ENCODE results near the gene RBM33. TPM values are rescaled to one million over a fixed set of nuclear protein-coding genes. Genes with fewer than 3 reads are reported as not detected.

The RBM33 gene
- total and polyA plus RNA-seq, 2 of the 4 experiments (the other 2 are of a cell fraction), result 7.3 to 10.8 TPM

DNA sequence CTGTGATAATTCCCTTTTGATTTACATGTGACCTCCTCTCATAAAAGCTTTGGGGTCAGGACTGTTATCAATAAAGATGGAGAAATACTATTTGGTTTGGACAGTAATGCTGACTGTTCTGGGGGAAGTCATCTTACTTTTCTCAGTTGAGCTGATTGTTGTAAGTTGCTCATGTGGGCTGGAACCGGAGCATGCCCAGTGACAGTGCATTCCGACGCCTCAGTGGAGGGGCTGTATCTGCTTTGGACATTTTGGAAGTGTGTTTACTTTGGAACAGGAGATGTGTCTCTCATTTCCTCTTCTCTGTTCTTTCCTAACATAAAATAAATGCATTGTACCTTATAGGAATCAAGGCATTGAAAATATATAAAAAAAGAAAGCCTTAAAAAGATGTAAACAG lies 30.1 kb downstream of the RBM33 start:
- peaks cover 4% of the 10 kb centered on the region for H3K4me1 ChIP-seq (ENCODE audit: control insufficient read depth, insufficient read depth, low read length)

More for the DNA sequence above, 30.1 kb downstream of the RBM33 start:
- no peak overlapping the region for H3K9ac ChIP-seq (ENCODE audit: low read depth, low read length)
- no CpG with 5 or more reads among the region's 3 CpGs for WGBS, 2 experiments (ENCODE audit: extremely low coverage in 2 of 2, insufficient read length in 1 of 2)
- CTCF ChIA-PET, result no interaction called here
- no peak overlapping the region for H3K27ac ChIP-seq (ENCODE audit: insufficient read depth, low read length)
- no peak overlapping the region for H4K8ac ChIP-seq (ENCODE audit: low read depth in 2 of 2, low read length in 2 of 2)
- peaks cover 28 to 57% of the 10 kb centered on the region in 2 experiments for H3K79me1 ChIP-seq (ENCODE audit: low read depth in 1 of 2, low read length in 2 of 2)
- no TSS peak for BruUV-seq (replicated peaks)
- ATAC-seq (ENCODE audit: low read depth) (no peak), DNase-seq (no peak)
- no peak overlapping the region for H3K18ac ChIP-seq (ENCODE audit: low read depth, low read length)
- H3K4me2 ChIP-seq (ENCODE audit: low read depth, low read length), result no peak overlapping the region
- H3K56ac ChIP-seq (ENCODE audit: extremely low read depth, insufficient read depth, low read length), result no peak overlapping the region
- TF ChIP-seq NFE2L2 (IDR thresholded peaks at IDR 0.05; ENCODE audit: low read depth, low read length) (no peak), BHLHE40 (IDR thresholded peaks at IDR 0.05; ENCODE audit: low read depth, low read length) (no peak), MAFK (IDR thresholded peaks at IDR 0.05; ENCODE audit: low read depth, low read length) (no peak)
- TF ChIP-seq, protein P1, sequence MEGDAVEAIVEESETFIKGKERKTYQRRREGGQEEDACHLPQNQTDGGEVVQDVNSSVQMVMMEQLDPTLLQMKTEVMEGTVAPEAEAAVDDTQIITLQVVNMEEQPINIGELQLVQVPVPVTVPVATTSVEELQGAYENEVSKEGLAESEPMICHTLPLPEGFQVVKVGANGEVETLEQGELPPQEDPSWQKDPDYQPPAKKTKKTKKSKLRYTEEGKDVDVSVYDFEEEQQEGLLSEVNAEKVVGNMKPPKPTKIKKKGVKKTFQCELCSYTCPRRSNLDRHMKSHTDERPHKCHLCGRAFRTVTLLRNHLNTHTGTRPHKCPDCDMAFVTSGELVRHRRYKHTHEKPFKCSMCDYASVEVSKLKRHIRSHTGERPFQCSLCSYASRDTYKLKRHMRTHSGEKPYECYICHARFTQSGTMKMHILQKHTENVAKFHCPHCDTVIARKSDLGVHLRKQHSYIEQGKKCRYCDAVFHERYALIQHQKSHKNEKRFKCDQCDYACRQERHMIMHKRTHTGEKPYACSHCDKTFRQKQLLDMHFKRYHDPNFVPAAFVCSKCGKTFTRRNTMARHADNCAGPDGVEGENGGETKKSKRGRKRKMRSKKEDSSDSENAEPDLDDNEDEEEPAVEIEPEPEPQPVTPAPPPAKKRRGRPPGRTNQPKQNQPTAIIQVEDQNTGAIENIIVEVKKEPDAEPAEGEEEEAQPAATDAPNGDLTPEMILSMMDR (conservative IDR thresholded peaks at IDR 0.05; ENCODE audit: low read depth, low read length), result no peak
- H4K5ac ChIP-seq (ENCODE audit: low read depth, low read length), result no peak overlapping the region
- POLR2A ChIA-PET (ENCODE audit: unreplicated experiment), result no interaction called here
- H2BK120ac ChIP-seq (ENCODE audit: low read depth, low read length), result no peak overlapping the region
- H2BK15ac ChIP-seq (ENCODE audit: low read depth, low read length), result no peak overlapping the region
- no peak overlapping the region for H2BK5ac ChIP-seq (ENCODE audit: low read depth, low read length, poor library complexity, severe bottlenecking)
- H3K36me3 ChIP-seq (ENCODE audit: control insufficient read depth, insufficient read depth, low read length), result peaks cover 7% of the 10 kb centered on the region
- H3K27me3 ChIP-seq (ENCODE audit: control insufficient read depth, insufficient read depth, low read length), result no peaks in the 10 kb centered on the region
- H3K9me1 ChIP-seq (ENCODE audit: insufficient read depth, low read length), result peaks cover 7% of the 10 kb centered on the region; the same call in 1 of the 2 replicates
- H4K91ac ChIP-seq (ENCODE audit: insufficient read depth, low read depth, low read length), result no peak overlapping the region
- H2AK9ac ChIP-seq (replicated peaks; ENCODE audit: low read depth, low read length, poor library complexity), result no peak overlapping the region
- dilution Hi-C loops (cut with HindIII; ENCODE audit: low sequenced_read_pairs, unreplicated experiment) (no loop called here), intact Hi-C loops (cut with micrococcal nuclease) (no loop called here), in situ Hi-C loops (cut with MboI; ENCODE audit: low sequenced_read_pairs) (no loop called here)
- H4K20me1 ChIP-seq (ENCODE audit: insufficient read depth, low read length), result peaks cover 32% of the 10 kb centered on the region
- no peak overlapping the region for H2AK5ac ChIP-seq (ENCODE audit: low read depth, low read length)
- no peak overlapping the region for H2BK20ac ChIP-seq (ENCODE audit: low read depth, low read length)
- no peak overlapping the region for H3K4me3 ChIP-seq (ENCODE audit: insufficient read depth, low read depth, low read length)
- H3K4ac ChIP-seq (ENCODE audit: low read depth, low read length), result no peak overlapping the region
- no peak overlapping the region for H3K23ac ChIP-seq (ENCODE audit: low read depth, low read length)
- H3K14ac ChIP-seq (replicated peaks; ENCODE audit: low read depth, low read length), result no peak overlapping the region
- H2AFZ ChIP-seq (replicated peaks; ENCODE audit: low read length, poor library complexity), result no peak overlapping the region
- H3K9me3 ChIP-seq (ENCODE audit: control insufficient read depth, insufficient read depth, low read length), result no peaks in the 10 kb centered on the region
